H1 (cell line): ENCODE measurements around the gene HDAC9. TPM values are rescaled to one million over a fixed set of nuclear protein-coding genes. Genes with fewer than 3 reads are reported as not detected.
A peak's percentile ranks its signal among the peaks of the same experiment; 100 is the strongest.

Source experiments
- CEBPB ChIP-seq: IDR thresholded peaks from 2 replicates; pipeline ENCODE4 v1.6.1; 2012; ENCODE audit warnings: low read depth, low read length
- CHD7 ChIP-seq: fragments of 300-600 bp; sonication (generic); IDR thresholded peaks from 2 replicates; pipeline ENCODE4 v1.7.1; 2012; ENCODE audit warnings: low read length, moderate library complexity, mild to moderate bottlenecking, inconsistent platforms; ENCODE audit not compliant: insufficient replicate concordance
- MAFK ChIP-seq: IDR thresholded peaks from 2 replicates; pipeline ENCODE4 v1.6.1; 2012; ENCODE audit warnings: low read depth, mild to moderate bottlenecking, improper control_type of control experiment, low read length
- RNF2 ChIP-seq: fragments of 200-900, 300-1000 bp; sonication (generic); IDR thresholded peaks from 2 replicates; pipeline ENCODE4 v1.7.1; 2016; ENCODE audit warnings: borderline replicate concordance, low read depth, mild to moderate bottlenecking, antibody characterized with exemption, low read length; ENCODE audit not compliant: poor library complexity, severe bottlenecking; ENCODE audit errors: missing control alignments
- SIRT6 ChIP-seq: IDR thresholded peaks from one replicate; pipeline ENCODE4 v1.7.1; 2012; ENCODE audit warnings: low read length, inconsistent platforms
- TEAD4 ChIP-seq: IDR thresholded peaks from 2 replicates; pipeline ENCODE4 v1.6.1; 2012; ENCODE audit warnings: low read depth, low read length, inconsistent platforms, mixed read lengths
- polyA plus RNA-seq, 7 experiments: library from polyadenylated mRNA; depleted of rRNA in 3 of 7; stranded (reverse) in 5 of 7; unstranded in 2 of 7; fragments of >200 nt in 5 of 7; fragments of 200-250 nt in 2 of 7; gene quantifications; 1 replicate in 5 of 7; 2 replicates in 1 of 7; 4 replicates in 1 of 7; pipeline versions ENCODE4 v1.2.1 to v1.2.3, GENCODE V29; 2011 to 2013; ENCODE audit warnings: missing spikeins in 2 of 7, mixed read lengths in 2 of 7
- total RNA-seq: library from RNA; stranded (reverse); fragmentation: NEBNext Ultra II Directional; extraction: Animal tissue kit (Norgen Biotek cat#: 25700); gene quantifications from 2 replicates; pipeline ENCODE4 v1.2.1, GENCODE V29; 2021
- TF ChIP-seq, protein P1 (sequence below), 3 experiments: IDR thresholded peaks; 1 replicate in 2 of 3; 2 replicates in 1 of 3; pipeline versions ENCODE4 v1.5.1 to v1.6.1; 2011; ENCODE audit warnings: low read length in 3 of 3, mild to moderate bottlenecking in 3 of 3, inconsistent platforms in 2 of 3, low read depth in 1 of 3, moderate library complexity in 1 of 3; ENCODE audit not compliant: insufficient read depth in 1 of 3; ENCODE audit errors: control extremely low read depth in 1 of 3

HDAC9 gene
- total and polyA plus RNA-seq, 2 of the 8 experiments (the other 6 are each of a cell fraction or from before 2014, with no cell fraction given), result 9.5 to 13.1 TPM

GRCh38 chr7:18873734-18874336 lies 378.3 kb downstream of the HDAC9 start (continued):
- TF ChIP-seq CHD7 (no peak), RNF2 (no peak), MAFK (no peak), TEAD4 (peak; percentile 80), SIRT6 (no peak), CEBPB (no peak)
- TF ChIP-seq, protein P1, sequence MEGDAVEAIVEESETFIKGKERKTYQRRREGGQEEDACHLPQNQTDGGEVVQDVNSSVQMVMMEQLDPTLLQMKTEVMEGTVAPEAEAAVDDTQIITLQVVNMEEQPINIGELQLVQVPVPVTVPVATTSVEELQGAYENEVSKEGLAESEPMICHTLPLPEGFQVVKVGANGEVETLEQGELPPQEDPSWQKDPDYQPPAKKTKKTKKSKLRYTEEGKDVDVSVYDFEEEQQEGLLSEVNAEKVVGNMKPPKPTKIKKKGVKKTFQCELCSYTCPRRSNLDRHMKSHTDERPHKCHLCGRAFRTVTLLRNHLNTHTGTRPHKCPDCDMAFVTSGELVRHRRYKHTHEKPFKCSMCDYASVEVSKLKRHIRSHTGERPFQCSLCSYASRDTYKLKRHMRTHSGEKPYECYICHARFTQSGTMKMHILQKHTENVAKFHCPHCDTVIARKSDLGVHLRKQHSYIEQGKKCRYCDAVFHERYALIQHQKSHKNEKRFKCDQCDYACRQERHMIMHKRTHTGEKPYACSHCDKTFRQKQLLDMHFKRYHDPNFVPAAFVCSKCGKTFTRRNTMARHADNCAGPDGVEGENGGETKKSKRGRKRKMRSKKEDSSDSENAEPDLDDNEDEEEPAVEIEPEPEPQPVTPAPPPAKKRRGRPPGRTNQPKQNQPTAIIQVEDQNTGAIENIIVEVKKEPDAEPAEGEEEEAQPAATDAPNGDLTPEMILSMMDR (IDR thresholded peaks at IDR 0.05; ENCODE audit: control extremely low read depth in 1 of 3, insufficient read depth in 1 of 3, low read depth in 1 of 3, low read length in 3 of 3), result peak; percentile 49 to 68 (median 61)
